ENCODE results near the gene TCF23. TPM values are rescaled to one million over a fixed set of nuclear protein-coding genes. Genes with fewer than 3 reads are reported as not detected.

TCF23 gene
- polyA plus RNA-seq, 1 experiment: not detected

DNA sequence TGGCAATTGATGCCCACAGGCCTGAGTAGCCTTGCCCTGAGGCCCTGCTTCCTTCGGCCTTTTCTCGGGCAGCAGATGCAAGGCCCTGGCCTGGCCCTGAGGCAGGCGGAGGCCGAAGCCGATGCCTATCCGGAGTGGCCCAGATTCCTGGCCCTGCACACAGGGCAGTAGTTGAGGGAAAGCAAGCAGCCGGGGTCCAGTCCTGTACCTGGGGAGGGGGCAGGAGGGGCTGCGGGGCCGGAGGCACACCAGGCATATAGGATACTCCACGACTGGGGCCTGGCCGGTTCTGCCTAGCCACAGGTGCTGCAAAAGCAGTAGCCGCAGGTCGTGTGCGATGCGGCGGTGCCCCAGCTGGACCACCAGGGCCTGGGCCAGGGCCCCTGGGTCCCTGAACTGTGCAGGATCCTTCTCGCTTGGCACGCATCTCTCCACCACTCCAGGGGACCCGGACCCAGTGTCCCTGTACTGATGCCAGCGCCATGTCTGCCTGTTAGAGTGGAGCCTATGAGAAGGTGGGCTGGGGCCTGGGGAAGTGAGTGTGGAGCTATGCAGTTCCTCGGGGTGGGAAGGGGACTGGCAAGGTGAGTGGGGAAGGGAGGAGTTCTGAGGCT lies 11.4 kb upstream of the TCF23 start:
- CTCF ChIA-PET: no interaction called here
- H3K4me3 ChIP-seq (ENCODE audit: low read depth, low read length): no peak overlapping the region
- H3K9me3 ChIP-seq (ENCODE audit: control insufficient read depth, insufficient read depth, low read length): peaks cover 6% of the 10 kb centered on the region
- no peak overlapping the region for H3K27ac ChIP-seq (ENCODE audit: low read depth, low read length)
- POLR2A ChIA-PET: no interaction called here
- no peak for DNase-seq (ENCODE audit: low read depth, low spot score)
- TF ChIP-seq, protein P1, sequence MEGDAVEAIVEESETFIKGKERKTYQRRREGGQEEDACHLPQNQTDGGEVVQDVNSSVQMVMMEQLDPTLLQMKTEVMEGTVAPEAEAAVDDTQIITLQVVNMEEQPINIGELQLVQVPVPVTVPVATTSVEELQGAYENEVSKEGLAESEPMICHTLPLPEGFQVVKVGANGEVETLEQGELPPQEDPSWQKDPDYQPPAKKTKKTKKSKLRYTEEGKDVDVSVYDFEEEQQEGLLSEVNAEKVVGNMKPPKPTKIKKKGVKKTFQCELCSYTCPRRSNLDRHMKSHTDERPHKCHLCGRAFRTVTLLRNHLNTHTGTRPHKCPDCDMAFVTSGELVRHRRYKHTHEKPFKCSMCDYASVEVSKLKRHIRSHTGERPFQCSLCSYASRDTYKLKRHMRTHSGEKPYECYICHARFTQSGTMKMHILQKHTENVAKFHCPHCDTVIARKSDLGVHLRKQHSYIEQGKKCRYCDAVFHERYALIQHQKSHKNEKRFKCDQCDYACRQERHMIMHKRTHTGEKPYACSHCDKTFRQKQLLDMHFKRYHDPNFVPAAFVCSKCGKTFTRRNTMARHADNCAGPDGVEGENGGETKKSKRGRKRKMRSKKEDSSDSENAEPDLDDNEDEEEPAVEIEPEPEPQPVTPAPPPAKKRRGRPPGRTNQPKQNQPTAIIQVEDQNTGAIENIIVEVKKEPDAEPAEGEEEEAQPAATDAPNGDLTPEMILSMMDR (IDR thresholded peaks at IDR 0.05; ENCODE audit: low read depth, low read length): no peak
- peaks cover 20% of the 10 kb centered on the region for H3K27me3 ChIP-seq (ENCODE audit: control insufficient read depth, insufficient read depth, low read length)

DNA sequence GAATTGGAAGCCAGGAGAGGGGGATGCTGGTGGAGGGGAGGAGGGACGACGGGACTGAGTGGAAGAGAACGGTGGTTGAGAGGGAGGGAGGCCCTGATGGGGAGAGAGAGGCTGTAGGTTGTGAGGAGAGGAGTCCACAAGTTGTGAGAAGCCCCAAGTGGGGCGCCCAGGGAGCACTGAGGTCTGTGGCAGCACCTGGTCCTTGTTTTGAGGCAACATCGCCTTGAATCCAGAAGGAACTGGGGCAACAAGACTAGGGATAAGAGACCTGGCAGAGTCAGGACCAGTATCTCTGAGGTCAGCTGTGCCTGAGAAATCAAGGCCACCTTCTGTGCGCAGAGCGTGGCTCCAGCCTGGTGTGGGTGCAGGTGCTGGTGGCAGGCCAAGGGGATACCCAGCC lies 10.7 kb upstream of the TCF23 start:
- H3K4me3 ChIP-seq (ENCODE audit: low read depth, low read length): no peak overlapping the region
- ChIA-PET POLR2A (no interaction called here), CTCF (no interaction called here)
- no peak overlapping the region for H3K27ac ChIP-seq (ENCODE audit: low read depth, low read length)
- H3K9me3 ChIP-seq (ENCODE audit: control insufficient read depth, insufficient read depth, low read length): peaks cover 9% of the 10 kb centered on the region
- TF ChIP-seq, protein P1 (IDR thresholded peaks at IDR 0.05; ENCODE audit: low read depth, low read length): no peak
- peaks cover 24% of the 10 kb centered on the region for H3K27me3 ChIP-seq (ENCODE audit: control insufficient read depth, insufficient read depth, low read length)
- no peak for DNase-seq (ENCODE audit: low read depth, low spot score)

DNA sequence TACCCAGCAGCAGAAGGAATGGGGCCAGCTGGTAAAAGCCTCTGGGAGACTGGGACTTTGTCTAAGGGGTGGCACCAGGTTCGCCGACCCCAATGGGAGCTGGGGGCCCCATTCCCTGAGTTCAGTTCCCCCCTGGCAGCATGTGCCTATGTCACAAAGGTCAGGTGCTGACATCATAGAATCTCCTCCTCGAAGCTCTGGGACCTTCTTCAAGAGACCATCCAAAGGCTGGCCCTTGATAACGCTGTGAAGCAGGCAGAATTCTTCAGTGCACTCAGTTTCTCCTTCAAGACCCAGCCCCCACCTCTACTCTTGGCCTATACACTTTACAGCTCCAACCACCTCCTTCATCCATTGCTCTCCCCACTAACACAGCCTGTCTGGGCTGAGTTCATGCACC lies 9.5 kb upstream of the TCF23 start, which contains the start of gene PRR30:
PRR30 (minus strand) TSS at position 101 of the 400 bp plus-strand sequence. CDS start 1,081 bp downstream, outside the sequence.
- Histone ChIP-seq H3K4me3 (ENCODE audit: low read depth, low read length) (no peak within 1 kb of the TSS), H3K9me3 (ENCODE audit: control insufficient read depth, insufficient read depth, low read length) (peaks cover 6% of the 10 kb centered on the region), H3K27me3 (ENCODE audit: control insufficient read depth, insufficient read depth, low read length) (peaks cover 30% of the 10 kb centered on the region), H3K27ac (ENCODE audit: low read depth, low read length) (no peak within 1 kb of the TSS)
- ChIA-PET POLR2A (no interaction called here), CTCF (no interaction called here)
- TF ChIP-seq, protein P1 (IDR thresholded peaks at IDR 0.05; ENCODE audit: low read depth, low read length): no peak
- DNase-seq (ENCODE audit: low read depth, low spot score): no peak

DNA sequence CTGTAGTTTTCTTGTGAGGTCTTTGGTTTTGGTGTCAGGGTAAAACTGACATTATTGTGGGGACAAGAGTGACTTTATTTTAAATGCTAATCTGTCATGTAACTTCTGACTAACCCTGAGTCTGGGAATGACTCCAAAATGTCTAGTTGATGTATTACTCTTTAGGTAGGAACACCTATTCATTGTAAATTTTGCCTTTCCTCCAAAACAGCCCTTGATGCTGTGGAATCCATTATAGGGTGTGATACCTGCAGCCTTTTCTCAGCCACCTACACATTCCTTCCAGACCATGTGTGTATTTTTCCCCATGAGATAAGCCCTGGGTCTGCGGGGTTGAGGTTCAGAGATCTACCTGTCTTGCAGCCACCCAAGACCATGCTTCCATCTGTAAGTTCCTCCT lies 5.5 kb upstream of the TCF23 start:
- DNase-seq (ENCODE audit: low read depth, low spot score): no peak
- ChIA-PET CTCF (no interaction called here), POLR2A (no interaction called here)
- Histone ChIP-seq H3K4me3 (ENCODE audit: low read depth, low read length) (no peak overlapping the region), H3K27ac (ENCODE audit: low read depth, low read length) (no peak overlapping the region), H3K9me3 (ENCODE audit: control insufficient read depth, insufficient read depth, low read length) (peaks cover 6% of the 10 kb centered on the region), H3K27me3 (ENCODE audit: control insufficient read depth, insufficient read depth, low read length) (peaks cover 26% of the 10 kb centered on the region)
- TF ChIP-seq, protein P1 (IDR thresholded peaks at IDR 0.05; ENCODE audit: low read depth, low read length): no peak

DNA sequence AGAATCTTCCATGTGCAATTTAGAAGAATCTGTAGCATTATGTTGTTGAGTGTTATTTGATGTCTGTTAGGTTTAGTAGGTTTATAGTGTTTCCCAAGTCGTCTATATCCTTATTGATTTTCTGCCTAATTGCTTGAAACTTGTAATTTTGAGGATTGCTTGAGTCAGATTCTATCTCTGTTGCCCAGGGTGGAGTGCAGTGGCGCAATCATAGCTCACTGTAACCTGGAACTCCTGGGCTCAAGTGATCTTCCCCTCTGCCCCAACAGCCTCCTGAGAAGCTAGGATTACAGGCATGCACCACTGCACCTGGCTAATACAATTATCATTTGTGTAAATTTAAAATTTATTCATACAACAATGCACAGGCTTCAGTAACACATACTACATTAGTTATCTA lies 3.1 kb upstream of the TCF23 start:
- peaks cover 29% of the 10 kb centered on the region for H3K27me3 ChIP-seq (ENCODE audit: control insufficient read depth, insufficient read depth, low read length)
- CTCF ChIA-PET: no interaction called here
- POLR2A ChIA-PET: no interaction called here
- H3K9me3 ChIP-seq (ENCODE audit: control insufficient read depth, insufficient read depth, low read length): peaks cover 6% of the 10 kb centered on the region
- H3K4me3 ChIP-seq (ENCODE audit: low read depth, low read length): no peak overlapping the region
- TF ChIP-seq, protein P1 (IDR thresholded peaks at IDR 0.05; ENCODE audit: low read depth, low read length): no peak
- no peak for DNase-seq (ENCODE audit: low read depth, low spot score)
- no peak overlapping the region for H3K27ac ChIP-seq (ENCODE audit: low read depth, low read length)
